Hepatocyte (in vitro differentiated cells): Measurements from ENCODE around the gene FAM184A.

Experiments
- CTCF ChIP-seq: fragments of 200-600 bp; sonication (generic); IDR thresholded peaks from 2 replicates; pipeline ENCODE4 v1.5.1; 2016; ENCODE audit warnings: antibody characterized with exemption, mild to moderate bottlenecking; ENCODE audit not compliant: poor library complexity
- EZH2phosphoT487 ChIP-seq: fragments of 200-600 bp; sonication (generic); IDR thresholded peaks from one replicate; pipeline ENCODE4 v1.6.1; 2018; ENCODE audit warnings: antibody characterized with exemption, mild to moderate bottlenecking, low read depth, moderate library complexity; ENCODE audit not compliant: unreplicated experiment, severe bottlenecking

DNA sequence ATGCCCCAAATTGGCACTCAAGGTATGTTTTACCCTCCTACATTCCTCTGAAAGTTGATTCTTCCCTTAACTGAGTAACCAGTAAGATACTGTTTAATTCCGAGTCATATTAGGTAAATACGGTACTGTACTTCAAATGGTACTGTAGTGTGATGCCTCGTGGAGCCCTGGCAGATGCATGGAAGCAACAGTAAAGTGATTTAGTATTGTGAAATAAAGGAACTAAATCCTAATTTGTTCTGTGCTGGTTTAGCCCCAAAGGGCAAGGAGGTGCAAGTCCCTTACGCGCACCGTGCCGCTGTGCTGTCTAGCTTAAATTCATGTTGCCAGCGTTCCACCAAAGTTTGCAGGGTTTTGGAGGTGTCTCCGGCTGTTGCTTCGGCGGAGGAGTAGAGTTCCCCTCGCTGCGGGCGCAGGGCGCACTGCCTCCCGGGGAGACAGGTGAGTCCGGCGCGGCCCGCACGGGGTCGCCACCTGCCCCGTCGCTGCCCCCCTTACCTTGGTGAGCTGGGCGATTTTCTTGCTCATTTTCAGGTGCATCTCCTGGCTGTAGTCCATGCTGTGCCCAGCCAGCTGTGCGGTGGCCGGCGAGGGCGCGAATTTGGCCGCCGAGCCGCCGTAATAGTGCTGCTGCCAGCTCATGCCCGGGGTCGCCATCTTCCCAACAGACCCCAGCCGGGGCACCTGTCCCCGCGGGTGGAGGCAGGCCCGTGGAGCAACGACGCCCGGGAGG, 655 bp downstream of the FAM184A start:
- TF ChIP-seq CTCF, result peak; percentile 35
- TF ChIP-seq EZH2phosphoT487, result no peak
